HK-2 (cell line): Measurements from ENCODE around the gene HEMGN.
A peak's percentile ranks its signal among the peaks of the same experiment; 100 is the strongest.
"Not testable (repeated sequence)": the region's sequence is repeated elsewhere in the genome, so short reads cannot be mapped to it uniquely, and the experiment has no call there.

Experiments used
- DNase-seq: peaks from one replicate; pipeline ENCODE4 v3.0.0-alpha.2; 2018; ENCODE audit not compliant: unreplicated experiment

Gene HEMGN

GRCh38 chr9:97964901-97965300, 26.9 kb upstream of the HEMGN start:
- no peak for DNase-seq

DNA sequence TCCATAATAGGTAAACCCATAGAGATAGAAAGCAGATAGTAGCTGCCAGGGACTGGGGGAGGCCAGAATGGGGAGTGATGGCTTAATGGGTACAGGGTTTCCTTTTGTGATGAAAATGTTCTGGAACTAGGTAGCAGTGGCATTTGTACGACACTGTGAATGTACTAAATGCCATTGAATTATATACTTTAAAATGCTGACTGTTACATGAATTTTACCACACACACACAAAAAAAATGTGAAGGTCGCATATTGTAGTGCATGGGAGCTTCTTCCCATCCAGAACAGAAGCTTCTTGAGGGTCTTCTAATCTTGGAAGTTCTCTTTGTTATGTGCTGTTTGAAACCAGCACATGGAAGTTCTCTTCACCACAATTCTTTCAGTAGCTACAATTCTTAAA, 25.3 kb upstream of the HEMGN start:
- DNase-seq, result no peak

- DNase-seq, result no peak
Measured at GRCh38 chr9:97962575-97962974, 24.6 kb upstream of the HEMGN start.

DNA sequence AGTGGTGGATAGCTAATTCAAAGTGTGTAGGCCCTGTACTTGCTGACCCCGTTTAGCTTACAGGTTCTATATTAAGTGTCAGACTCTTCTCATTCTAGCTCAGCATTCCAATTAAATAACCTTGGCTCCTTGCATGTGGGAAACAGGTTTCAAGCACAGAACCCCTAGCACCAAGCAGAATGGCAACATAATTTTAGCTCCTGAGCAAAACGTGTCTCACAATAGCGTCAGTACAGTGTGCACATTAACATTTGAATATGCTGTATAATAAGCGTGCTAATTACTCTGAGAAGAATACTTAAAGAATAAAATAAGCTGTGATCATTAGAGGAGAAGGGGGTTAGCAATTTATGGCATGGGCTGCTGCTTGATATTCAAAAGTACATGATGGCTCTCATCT, 24.2 kb upstream of the HEMGN start:
- no peak for DNase-seq

DNA sequence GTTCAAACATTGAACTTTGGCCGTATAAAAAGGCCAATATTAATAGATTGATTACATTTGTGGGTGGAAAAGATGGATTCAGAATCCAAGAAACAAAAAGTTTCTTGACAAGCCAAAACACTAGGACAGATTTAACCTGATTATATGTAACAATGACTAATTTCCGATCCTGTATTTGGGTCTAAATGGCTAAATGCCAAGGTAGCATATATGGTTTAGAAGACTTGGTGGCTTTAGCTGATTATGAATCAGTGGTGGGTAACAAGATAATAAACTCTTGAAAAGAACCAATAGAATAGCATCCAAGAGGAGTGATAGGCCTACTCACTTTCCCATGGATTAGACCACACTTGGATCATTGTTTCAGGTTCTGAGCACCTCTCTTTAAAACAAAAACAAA, 23.4 kb upstream of the HEMGN start:
- DNase-seq, result no peak

GRCh38 chr9:97960678-97961328, 22.8 kb upstream of the HEMGN start:
- not testable (repeated sequence) for DNase-seq

DNA sequence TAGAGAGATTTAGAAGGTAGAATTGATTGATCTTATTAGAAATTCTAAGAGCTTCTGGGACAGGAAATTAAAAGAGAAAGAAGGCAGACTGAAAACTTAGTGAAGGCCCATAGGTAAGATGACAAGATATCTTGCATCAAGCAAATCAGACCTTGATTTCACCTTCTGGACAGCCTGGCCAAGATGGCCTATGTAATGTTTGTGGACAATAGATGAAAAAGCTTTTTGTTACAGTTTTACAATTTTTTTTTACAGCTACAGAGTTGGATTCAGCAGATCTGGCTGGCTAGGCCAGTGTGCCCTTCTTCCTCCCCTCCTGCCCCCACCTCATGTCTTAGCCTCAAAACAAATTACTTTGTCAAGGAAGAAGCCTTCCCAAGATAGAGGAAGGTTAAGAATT, 21.6 kb upstream of the HEMGN start:
- no peak for DNase-seq

DNA sequence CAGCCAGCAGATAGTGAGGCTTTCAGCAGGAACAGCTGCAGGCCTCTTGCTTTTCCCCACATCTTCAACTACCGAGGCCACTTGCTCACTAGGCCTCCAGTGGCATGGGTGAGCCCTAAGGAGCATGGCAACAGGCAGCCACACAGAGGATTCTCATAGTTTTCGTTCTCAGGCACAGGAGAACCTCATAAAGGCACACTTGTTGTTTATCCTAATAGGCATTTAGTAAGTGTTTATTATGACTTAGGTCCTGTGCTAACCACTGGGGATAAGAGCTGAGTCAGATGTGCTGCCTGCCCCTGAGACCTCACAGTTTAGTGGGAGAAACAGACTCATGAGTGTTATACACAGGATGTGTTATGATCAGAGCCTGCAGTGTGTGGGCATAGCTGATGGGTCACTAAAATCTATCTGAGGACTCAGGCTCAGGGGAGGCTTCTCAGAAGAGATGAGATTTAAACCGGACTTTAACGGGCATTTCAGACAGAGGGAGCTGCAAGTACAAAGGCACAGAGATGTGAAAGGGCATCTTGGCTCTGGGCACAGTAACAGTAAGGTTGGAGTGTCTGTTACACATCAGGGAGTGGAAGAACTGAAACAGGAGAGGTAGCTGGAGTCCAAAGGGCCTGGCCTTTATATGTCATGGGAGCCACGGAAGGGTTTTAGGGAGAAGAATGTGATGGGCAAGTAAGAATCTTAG, 21.0 kb upstream of the HEMGN start:
- no peak for DNase-seq

- DNase-seq, result no peak
Measured at GRCh38 chr9:97956331-97956730, 18.4 kb upstream of the HEMGN start.

DNA sequence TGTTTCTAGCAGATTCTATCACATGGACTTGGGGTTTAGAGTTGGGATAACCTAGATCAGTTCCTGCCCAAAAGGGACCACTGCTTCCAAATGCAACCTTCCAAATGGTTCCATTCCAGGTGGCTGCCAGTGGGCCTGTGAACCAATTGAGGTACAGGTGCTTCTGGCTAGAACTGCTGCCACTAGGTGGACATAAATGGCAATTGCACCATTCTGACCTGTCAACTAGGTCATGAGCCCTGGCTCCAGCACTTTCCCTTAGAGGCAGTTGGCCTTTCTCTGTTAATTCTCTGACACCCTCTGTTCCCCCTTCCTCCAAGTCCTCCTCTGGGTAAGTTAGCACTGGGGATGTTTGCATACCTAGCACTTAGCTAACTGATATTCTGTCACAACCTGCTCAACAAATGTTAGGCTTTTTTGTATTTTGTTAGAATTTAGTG, 16.6 kb upstream of the HEMGN start:
- DNase-seq, result peak; percentile 28

DNA sequence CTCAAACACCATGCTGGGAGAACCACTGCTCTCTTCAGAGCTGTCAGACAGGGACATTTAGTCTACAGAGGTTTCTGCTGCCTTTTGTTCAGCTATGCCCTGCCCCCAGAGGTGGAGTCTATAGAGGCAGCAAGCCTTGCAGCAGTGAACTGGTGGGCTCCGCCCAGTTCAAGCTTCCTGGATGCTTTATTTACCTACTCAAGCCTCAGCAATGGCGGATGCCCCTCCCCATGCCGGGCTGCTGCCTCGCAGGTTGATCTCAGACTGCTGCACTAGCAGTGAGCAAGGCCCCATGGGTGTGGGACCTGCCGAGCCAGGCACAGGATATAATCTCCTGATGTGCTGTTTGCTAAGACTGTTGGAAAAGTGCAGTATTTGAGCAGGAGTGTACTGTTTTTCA, 12.9 kb upstream of the HEMGN start:
- DNase-seq, result not testable (repeated sequence)

GRCh38 chr9:97947094-97947493, 9.1 kb upstream of the HEMGN start:
- not testable (repeated sequence) for DNase-seq

GRCh38 chr9:97945470-97945869, 7.5 kb upstream of the HEMGN start:
- not testable (repeated sequence) for DNase-seq

DNA sequence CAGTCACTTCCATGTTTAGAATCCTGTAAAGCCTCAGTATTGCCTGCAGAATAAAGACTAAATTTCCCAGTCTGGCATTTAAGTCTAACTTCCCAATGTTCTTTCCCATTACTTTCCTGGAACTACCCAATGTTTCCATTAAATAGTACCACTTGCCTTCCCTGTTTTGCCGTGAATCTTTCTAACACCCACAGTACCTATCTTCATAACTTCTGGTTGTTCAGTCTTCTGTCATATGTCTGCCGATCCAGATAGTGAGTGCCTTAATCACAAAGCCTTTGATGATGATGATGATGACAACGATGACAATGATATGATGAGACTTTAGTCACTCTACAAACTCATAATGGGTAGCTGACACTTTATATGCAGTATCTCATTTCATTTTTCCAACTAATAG, 6.6 kb upstream of the HEMGN start:
- no peak for DNase-seq

GRCh38 chr9:97943308-97943855, 5.4 kb upstream of the HEMGN start:
- no peak for DNase-seq

DNA sequence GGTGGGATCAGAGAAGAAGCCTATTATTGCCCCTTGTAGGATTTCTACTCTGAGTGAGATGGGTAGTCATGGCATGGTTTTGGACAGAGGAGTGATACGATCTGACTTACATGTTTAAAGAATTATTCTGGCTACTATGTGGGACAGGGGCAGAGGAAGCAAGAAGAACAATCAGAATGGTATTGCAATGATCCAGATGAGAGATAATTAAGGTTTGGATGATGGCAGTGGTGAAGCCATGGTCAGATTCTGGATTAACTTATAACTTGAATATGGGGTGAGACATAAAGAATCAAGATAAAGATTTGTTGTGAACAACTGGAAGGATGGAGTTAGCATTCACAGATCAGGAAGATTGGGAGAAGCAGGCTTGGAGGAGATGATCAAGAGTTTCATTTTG, 3.4 kb upstream of the HEMGN start:
- DNase-seq, result no peak

DNA sequence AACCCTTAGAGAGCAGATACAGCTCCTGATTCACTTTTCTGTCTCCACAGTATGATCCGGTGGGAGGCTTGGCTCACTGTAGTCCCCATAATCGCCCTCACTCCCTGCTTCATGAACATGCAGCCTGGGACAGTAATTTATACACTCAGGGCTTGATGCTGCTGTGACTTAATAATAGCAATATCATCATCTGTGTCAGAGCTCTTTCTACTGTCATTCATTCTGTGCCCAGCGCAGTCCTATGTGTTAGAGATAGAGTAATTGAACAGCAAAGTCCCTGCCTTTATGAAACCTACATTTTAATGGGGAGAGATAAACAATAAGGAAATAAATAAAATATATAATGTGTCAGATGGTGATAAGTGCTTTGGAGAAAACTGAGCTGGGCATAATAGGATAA, 2.8 kb upstream of the HEMGN start:
- DNase-seq, result no peak

DNA sequence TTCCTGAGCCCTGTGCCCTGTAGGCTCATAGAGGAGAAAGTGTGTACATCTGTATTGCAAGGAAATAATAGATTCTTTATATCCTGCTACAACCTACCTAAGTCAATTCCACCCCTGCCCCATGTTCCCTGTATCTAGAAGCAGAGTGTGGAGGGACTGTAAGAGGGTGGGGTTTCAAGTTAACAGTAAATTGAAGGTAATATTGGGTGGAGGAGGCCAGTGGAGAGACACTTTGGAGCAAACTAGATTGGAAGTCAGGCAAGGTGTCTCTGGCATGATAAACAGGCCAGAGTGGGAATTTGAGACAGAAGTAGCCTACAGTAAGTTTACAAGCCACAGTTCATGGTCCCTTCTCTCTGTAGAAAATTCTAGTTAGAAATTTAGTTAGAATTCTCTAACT, 2.3 kb upstream of the HEMGN start:
- no peak for DNase-seq

DNA sequence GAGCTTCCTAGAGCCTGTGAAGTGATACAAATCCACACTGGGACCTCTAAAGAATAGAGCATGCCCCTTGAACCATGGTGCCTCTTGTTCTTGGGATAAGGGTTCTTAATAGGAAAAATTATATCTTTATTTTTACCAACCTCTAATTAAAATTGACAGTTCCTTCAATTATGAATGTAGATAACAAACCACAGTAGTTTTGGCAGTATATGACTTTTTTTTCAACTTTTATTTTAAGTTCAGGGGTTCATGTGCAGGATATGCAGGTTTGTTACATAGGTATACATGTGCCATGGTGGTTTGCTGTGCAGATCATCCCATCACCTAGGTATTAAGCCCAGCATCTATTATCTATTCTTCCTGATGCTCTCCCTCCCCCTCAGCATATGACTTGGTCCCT, 974 bp downstream of the HEMGN start:
- no peak for DNase-seq

- DNase-seq, result no peak
Measured at GRCh38 chr9:97935276-97935675, 2.7 kb downstream of the HEMGN start.

DNA sequence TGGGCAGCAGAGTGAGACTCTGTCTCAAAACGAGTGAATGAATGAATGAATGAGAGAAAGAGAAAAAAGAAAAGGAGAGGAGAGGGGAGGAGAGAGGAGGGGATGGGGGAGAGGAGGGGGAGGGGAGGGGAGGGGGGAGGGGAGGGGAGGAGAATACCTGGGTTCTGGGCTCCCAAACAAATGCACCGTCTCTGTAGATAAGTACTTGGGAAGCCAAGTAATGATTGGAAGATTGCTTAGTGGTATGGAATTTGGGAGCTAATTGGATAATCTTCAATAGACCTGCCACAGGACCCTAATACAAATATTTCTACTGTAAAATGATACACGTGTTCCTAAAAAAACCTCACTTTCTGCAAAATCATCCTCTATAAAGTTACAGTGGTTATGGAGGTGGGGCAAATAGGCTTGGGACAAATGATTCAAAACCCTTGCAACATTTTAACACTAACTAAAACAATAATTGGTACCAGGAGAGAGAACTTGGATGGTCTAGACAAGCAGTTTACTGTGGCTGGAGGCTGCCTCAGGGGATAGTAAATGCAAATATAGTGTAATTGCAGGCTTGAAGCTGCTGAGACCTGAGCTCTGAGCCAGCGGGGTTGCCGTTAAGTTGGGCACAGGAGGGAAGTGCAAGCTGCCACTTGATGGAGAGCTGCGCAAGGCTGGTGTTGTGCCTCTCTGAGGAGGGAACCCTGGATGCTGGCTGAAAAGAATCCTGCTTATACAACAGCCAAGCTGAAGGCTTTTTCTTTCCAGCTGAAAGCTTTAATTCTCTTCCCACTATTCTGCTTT, 3.5 kb downstream of the HEMGN start:
- no peak for DNase-seq

GRCh38 chr9:97933297-97933998, 4.5 kb downstream of the HEMGN start:
- no peak for DNase-seq
